Liver (tissue), 9 donors: ENCODE results near the gene OLFML1. TPM values are rescaled to one million over a fixed set of nuclear protein-coding genes. Genes with fewer than 3 reads are reported as not detected.

Source experiments
- DNase-seq: peaks from one replicate; pipeline ENCODE4 v3.0.0-alpha.2; 2017; ENCODE audit warnings: low spot score
- H3K27ac ChIP-seq, 2 donors: one replicate each; pipeline ENCODE4 v1.7.0; 2013; ENCODE audit warnings: inconsistent platforms in 2 of 2, low read length in 2 of 2, control low read depth in 1 of 2, low read depth in 1 of 2, mild to moderate bottlenecking in 1 of 2
- H3K27me3 ChIP-seq, 4 donors: one replicate each; pipeline versions ENCODE4 v1.6.1 to v1.7.0; 2013; ENCODE audit warnings: low read length in 3 of 4, inconsistent platforms in 1 of 4, mild to moderate bottlenecking in 1 of 4, moderate library complexity in 1 of 4; ENCODE audit not compliant: control insufficient read depth in 4 of 4, insufficient read depth in 4 of 4
- H3K36me3 ChIP-seq, 4 donors: one replicate each; pipeline versions ENCODE4 v1.6.1 to v1.7.0; 2013; ENCODE audit warnings: low read length in 3 of 4, mild to moderate bottlenecking in 3 of 4, low read depth in 1 of 4, moderate library complexity in 1 of 4; ENCODE audit not compliant: control insufficient read depth in 4 of 4, insufficient read depth in 3 of 4
- H3K4me1 ChIP-seq, 4 donors: one replicate each; pipeline versions ENCODE4 v1.6.1 to v1.7.0; 2013; ENCODE audit warnings: low read length in 3 of 4, mild to moderate bottlenecking in 3 of 4, moderate library complexity in 1 of 4; ENCODE audit not compliant: control insufficient read depth in 4 of 4, insufficient read depth in 4 of 4
- H3K4me3 ChIP-seq, 3 donors: one replicate each; pipeline versions ENCODE4 v1.6.1 to v1.7.0; 2013; ENCODE audit warnings: low read length in 3 of 3, control low read depth in 1 of 3, low read depth in 1 of 3, mild to moderate bottlenecking in 1 of 3
- H3K9ac ChIP-seq, 2 donors: one replicate each; pipeline ENCODE4 v1.7.0; 2013; ENCODE audit warnings: low read length in 2 of 2, mild to moderate bottlenecking in 2 of 2, moderate library complexity in 2 of 2, control low read depth in 1 of 2, low read depth in 1 of 2
- H3K9me3 ChIP-seq, 4 donors: one replicate each; pipeline versions ENCODE4 v1.6.1 to v1.7.0; 2013; ENCODE audit warnings: low read length in 3 of 4; ENCODE audit not compliant: control insufficient read depth in 4 of 4
- CTCF ChIP-seq: fragments of 150-350 bp; IDR thresholded peaks from 2 replicates; pipeline ENCODE4 v1.5.1; 2017; ENCODE audit warnings: improper control_type of control experiment, low read depth, low read length; ENCODE audit not compliant: missing input control
- EGR1 ChIP-seq, 2 donors: IDR thresholded peaks; 2 replicates each; pipeline ENCODE4 v1.6.1; 2016 to 2018; ENCODE audit warnings: antibody characterized with exemption in 2 of 2, low read depth in 2 of 2
- FOXA2 ChIP-seq: IDR thresholded peaks from 2 replicates; pipeline ENCODE4 v1.6.1; 2016; ENCODE audit warnings: antibody characterized with exemption
- GABPA ChIP-seq, 2 donors: IDR thresholded peaks in 1 of 2; conservative IDR thresholded peaks in 1 of 2; 2 replicates each; pipeline ENCODE4 v1.6.1; 2016; ENCODE audit warnings: antibody characterized with exemption in 2 of 2, mild to moderate bottlenecking in 1 of 2, moderate library complexity in 1 of 2
- HNF4A ChIP-seq, 2 donors: conservative IDR thresholded peaks; 2 replicates each; pipeline ENCODE4 v1.6.1; 2016; ENCODE audit warnings: antibody characterized with exemption in 2 of 2, mild to moderate bottlenecking in 2 of 2
- HNF4G ChIP-seq: IDR thresholded peaks from 2 replicates; pipeline ENCODE4 v1.6.1; 2016; ENCODE audit warnings: antibody characterized with exemption
- MAX ChIP-seq: IDR thresholded peaks from 2 replicates; pipeline ENCODE4 v1.6.1; 2016; ENCODE audit warnings: antibody characterized with exemption
- NR2F2 ChIP-seq: IDR thresholded peaks from 2 replicates; pipeline ENCODE4 v1.6.1; 2016; ENCODE audit warnings: antibody characterized with exemption
- RAD21 ChIP-seq, 2 donors: IDR thresholded peaks; 2 replicates each; pipeline ENCODE4 v1.6.1; 2016; ENCODE audit warnings: antibody characterized with exemption in 2 of 2, mild to moderate bottlenecking in 2 of 2
- RXRA ChIP-seq, 2 donors: IDR thresholded peaks; 2 replicates each; pipeline ENCODE4 v1.6.1; 2017 to 2018; ENCODE audit warnings: antibody characterized with exemption in 2 of 2, mild to moderate bottlenecking in 1 of 2
- SP1 ChIP-seq: IDR thresholded peaks from 2 replicates; pipeline ENCODE4 v1.6.1; 2018; ENCODE audit warnings: antibody characterized with exemption, mild to moderate bottlenecking
- YY1 ChIP-seq: IDR thresholded peaks from 2 replicates; pipeline ENCODE4 v1.6.1; 2016; ENCODE audit warnings: antibody characterized with exemption, mild to moderate bottlenecking
- WGBS: extraction: QIAGEN DNeasy Blood & Tissue Kit; methylation state at CpG from one replicate; pipeline ENCODE4 v1.1.7; 2013; 5-methylcytosine and 5-hydroxymethylcytosine counted together
- polyA plus RNA-seq, 2 donors: library from polyadenylated mRNA; stranded (reverse) in 1 of 2; unstranded in 1 of 2; fragments of 200-250 nt in 1 of 2; fragments of >200 nt in 1 of 2; fragmentation: Nextera tagmentation in 1 of 2; extraction: Ambion mirVana in 1 of 2; gene quantifications; one replicate each; pipeline versions ENCODE4 v1.2.1 to v1.2.3, GENCODE V29; 2013 to 2015
- total RNA-seq, 2 donors: library from RNA; depleted of rRNA; stranded (reverse); fragments of >200 nt; gene quantifications; one replicate each; pipeline ENCODE4 v1.2.3, GENCODE V29; 2014
- TF ChIP-seq, protein P1 (sequence below): IDR thresholded peaks from 2 replicates; pipeline ENCODE4 v1.6.1; 2016; ENCODE audit warnings: antibody characterized with exemption
- TF ChIP-seq, protein P2 (sequence below): IDR thresholded peaks from 2 replicates; pipeline ENCODE4 v1.6.1; 2016; ENCODE audit warnings: antibody characterized with exemption, mild to moderate bottlenecking
- donor health status: healthy.
- donor health status: healthy.
- donor health status: healthy.
- donor health status: healthy.
- donor health status: healthy.

The OLFML1 gene
- total and polyA plus RNA-seq, 4 donors: 2.8 to 4.2 (median 2.9) TPM

- Histone ChIP-seq H3K4me1 (peaks cover 13 to 49% (median 36%) of the 10 kb centered on the region in 4 donors), H3K27me3 (no peaks in the 10 kb centered on the region), H3K36me3 (no peaks in the 10 kb centered on the region), H3K9ac (peak overlapping the region in 1 of 2 donors; percentile 60), H3K27ac (peak overlapping the region; percentile 82 to 87), H3K4me3 (no peak overlapping the region), H3K9me3 (no peaks in the 10 kb centered on the region)
- 13% methylated on average over 5 of the region's 5 CpGs for WGBS
- TF ChIP-seq RAD21 (IDR thresholded peaks at IDR 0.05): peak in 1 of 2 donors; percentile 37
- no peak for TF ChIP-seq HNF4G
- peak; percentile 60 for TF ChIP-seq YY1
- peak; percentile 60 for TF ChIP-seq SP1
- TF ChIP-seq EGR1 (IDR thresholded peaks at IDR 0.05; ENCODE audit: low read depth in 2 of 2): no peak
- no peak for TF ChIP-seq GABPA (IDR thresholded peaks at IDR 0.05 in 1 of 2, conservative IDR thresholded peaks at IDR 0.05 in 1 of 2)
- peak; percentile 54 to 71 for TF ChIP-seq RXRA (IDR thresholded peaks at IDR 0.05)
- peak; percentile 90 for TF ChIP-seq MAX
- TF ChIP-seq HNF4A (conservative IDR thresholded peaks at IDR 0.05): peak; percentile 60 to 77
- TF ChIP-seq, protein P1, sequence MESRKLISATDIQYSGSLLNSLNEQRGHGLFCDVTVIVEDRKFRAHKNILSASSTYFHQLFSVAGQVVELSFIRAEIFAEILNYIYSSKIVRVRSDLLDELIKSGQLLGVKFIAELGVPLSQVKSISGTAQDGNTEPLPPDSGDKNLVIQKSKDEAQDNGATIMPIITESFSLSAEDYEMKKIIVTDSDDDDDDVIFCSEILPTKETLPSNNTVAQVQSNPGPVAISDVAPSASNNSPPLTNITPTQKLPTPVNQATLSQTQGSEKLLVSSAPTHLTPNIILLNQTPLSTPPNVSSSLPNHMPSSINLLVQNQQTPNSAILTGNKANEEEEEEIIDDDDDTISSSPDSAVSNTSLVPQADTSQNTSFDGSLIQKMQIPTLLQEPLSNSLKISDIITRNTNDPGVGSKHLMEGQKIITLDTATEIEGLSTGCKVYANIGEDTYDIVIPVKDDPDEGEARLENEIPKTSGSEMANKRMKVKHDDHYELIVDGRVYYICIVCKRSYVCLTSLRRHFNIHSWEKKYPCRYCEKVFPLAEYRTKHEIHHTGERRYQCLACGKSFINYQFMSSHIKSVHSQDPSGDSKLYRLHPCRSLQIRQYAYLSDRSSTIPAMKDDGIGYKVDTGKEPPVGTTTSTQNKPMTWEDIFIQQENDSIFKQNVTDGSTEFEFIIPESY: peak; percentile 32
- no peak for DNase-seq
Measured at GRCh38 chr11:7511401-7511800, 26.1 kb downstream of the OLFML1 start.

- Histone ChIP-seq H3K27me3 (no peaks in the 10 kb centered on the region), H3K36me3 (no peaks in the 10 kb centered on the region), H3K9ac (peak overlapping the region; percentile 53 to 87), H3K4me1 (peaks cover 13 to 51% (median 37%) of the 10 kb centered on the region in 4 donors), H3K27ac (peak overlapping the region; percentile 82 to 87), H3K9me3 (no peaks in the 10 kb centered on the region), H3K4me3 (peak overlapping the region; percentile 40 to 88 (median 77))
- 10% methylated on average over 18 of the region's 18 CpGs for WGBS
- DNase-seq: peak; percentile 46
- no peak for TF ChIP-seq FOXA2
- TF ChIP-seq HNF4A (conservative IDR thresholded peaks at IDR 0.05): peak in 1 of 2 donors; percentile 28
- no peak for TF ChIP-seq CTCF
- TF ChIP-seq, protein P2, sequence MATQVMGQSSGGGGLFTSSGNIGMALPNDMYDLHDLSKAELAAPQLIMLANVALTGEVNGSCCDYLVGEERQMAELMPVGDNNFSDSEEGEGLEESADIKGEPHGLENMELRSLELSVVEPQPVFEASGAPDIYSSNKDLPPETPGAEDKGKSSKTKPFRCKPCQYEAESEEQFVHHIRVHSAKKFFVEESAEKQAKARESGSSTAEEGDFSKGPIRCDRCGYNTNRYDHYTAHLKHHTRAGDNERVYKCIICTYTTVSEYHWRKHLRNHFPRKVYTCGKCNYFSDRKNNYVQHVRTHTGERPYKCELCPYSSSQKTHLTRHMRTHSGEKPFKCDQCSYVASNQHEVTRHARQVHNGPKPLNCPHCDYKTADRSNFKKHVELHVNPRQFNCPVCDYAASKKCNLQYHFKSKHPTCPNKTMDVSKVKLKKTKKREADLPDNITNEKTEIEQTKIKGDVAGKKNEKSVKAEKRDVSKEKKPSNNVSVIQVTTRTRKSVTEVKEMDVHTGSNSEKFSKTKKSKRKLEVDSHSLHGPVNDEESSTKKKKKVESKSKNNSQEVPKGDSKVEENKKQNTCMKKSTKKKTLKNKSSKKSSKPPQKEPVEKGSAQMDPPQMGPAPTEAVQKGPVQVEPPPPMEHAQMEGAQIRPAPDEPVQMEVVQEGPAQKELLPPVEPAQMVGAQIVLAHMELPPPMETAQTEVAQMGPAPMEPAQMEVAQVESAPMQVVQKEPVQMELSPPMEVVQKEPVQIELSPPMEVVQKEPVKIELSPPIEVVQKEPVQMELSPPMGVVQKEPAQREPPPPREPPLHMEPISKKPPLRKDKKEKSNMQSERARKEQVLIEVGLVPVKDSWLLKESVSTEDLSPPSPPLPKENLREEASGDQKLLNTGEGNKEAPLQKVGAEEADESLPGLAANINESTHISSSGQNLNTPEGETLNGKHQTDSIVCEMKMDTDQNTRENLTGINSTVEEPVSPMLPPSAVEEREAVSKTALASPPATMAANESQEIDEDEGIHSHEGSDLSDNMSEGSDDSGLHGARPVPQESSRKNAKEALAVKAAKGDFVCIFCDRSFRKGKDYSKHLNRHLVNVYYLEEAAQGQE: peak; percentile 16
- TF ChIP-seq YY1: peak; percentile 37
- TF ChIP-seq SP1: peak; percentile 42
- TF ChIP-seq RXRA (IDR thresholded peaks at IDR 0.05): peak; percentile 51 to 60
- TF ChIP-seq NR2F2: peak; percentile 71
Measured at GRCh38 chr11:7512525-7513233, 27.4 kb downstream of the OLFML1 start.
